Glomerular endothelial cell (primary cell): ENCODE results near the gene CEP126. TPM values are rescaled to one million over a fixed set of nuclear protein-coding genes. Genes with fewer than 3 reads are reported as not detected.
"Not testable (repeated sequence)": the region's sequence is repeated elsewhere in the genome, so short reads cannot be mapped to it uniquely, and the experiment has no call there.

Source experiments
- DNase-seq: peaks from one replicate; pipeline ENCODE4 v3.0.0-alpha.2; 2011; ENCODE audit warnings: low read depth, low spot score; ENCODE audit errors: extremely low read depth
- total RNA-seq: library from RNA; depleted of rRNA; stranded (reverse); fragments of >200 nt; gene quantifications from 2 replicates; pipeline ENCODE4 v1.2.3, GENCODE V29; 2015

Gene CEP126
- total RNA-seq, 1 donor from 2014 or later: 0.58 TPM

DNA sequence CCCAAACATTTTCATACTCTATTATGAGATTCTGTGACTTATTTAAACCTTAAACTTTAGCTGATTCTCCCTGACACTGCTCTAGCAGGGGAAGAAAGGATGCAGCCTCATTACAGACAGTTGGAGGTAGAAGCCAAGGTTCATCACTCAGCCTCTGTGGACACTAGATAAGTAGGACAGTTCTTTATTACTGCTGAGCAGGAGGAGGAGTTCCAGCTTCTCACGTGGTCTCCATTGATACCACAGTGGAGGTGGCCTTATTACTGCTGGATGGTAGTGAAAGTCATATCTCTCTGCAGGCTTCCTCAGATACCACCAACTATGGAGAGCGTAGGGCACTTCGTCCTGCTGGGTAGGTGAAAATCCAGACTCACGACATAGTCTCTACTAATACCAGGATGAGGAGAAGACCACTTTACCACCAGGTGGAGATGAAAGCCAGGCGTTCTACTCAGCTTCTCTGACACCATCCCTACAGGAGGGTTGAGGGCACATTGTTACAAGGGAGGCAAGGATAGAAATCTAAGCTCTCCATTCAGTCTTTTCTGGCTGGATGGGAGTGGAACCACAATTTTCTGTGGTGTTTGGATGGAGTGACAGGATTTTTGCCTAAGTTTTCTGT lies 14.6 kb downstream of the CEP126 start:
- DNase-seq: no peak

DNA sequence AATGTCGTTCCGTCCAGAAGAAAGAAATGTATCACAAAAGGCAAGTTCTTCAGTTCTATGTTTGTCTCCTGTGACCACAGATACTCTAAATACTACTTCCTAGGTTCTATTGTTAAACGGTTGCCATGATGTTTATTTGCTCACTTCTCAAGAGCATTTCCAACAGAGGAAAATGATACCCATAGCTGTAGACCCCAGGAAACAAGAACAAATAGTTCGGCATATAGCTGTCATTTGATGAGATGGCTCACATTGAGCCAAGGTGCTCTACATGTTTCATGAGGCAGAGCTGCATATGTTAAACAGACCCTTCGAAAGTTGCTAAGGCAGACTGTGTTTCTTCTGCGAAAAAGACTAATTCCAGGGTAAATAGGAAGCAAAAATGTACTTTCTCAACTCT lies 16.9 kb downstream of the CEP126 start:
- no peak for DNase-seq

DNA sequence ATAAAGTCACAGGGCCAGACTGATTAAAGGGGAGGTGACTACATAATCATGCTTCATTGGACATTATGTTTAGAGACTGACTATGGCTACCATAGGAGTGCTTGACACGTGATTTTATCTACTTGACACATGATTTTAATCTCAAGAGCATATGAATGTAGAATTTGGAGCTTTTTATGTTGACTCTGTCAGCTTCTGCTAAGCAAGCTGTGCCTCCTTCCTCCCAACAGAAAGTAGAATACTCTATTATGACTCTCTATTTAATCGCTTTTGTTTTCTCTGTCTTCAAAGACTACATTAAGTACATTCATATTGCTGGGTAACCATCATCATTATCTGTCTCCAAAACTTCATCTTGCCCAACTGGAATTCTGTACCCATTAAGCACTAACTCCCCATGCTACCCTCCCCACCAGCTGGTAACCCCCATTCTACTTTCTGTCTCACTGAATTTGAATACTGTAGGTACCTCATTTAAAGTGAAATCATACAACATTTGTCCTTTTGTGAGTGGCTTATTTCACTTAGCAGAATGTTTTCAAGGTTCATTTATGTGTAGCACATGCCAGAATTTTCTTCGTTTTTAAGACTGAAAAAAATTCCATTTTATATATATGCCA lies 26.2 kb downstream of the CEP126 start:
- no peak for DNase-seq

DNA sequence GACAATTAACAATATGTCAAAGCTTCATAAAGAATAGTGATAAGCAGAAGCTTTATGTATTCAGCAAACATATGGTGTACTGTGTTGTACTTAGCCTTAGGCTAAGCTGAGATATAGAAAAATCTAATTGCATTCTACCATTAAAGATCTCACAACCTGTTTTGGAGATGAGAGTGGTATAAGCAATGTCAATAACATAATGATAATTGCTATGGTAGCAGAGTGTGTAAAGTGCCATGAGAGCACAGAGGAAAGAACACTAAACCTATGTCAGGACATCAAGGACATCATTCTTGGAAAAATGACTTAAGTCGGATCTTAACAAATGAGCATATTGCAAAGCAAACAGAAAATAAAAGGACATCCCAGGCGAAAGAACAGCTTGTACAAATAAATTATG lies 30.1 kb downstream of the CEP126 start:
- no peak for DNase-seq

- DNase-seq: no peak
Measured at GRCh38 chr11:101945448-101945847, 30.6 kb downstream of the CEP126 start.

GRCh38 chr11:101949680-101950220 lies 34.9 kb downstream of the CEP126 start:
- DNase-seq: no peak

- DNase-seq: no peak
Measured at GRCh38 chr11:101955278-101955677, 40.5 kb downstream of the CEP126 start.

- DNase-seq: no peak
Measured at GRCh38 chr11:101955701-101956100, 40.9 kb downstream of the CEP126 start.

- DNase-seq: no peak
Measured at GRCh38 chr11:101960231-101960630, 45.4 kb downstream of the CEP126 start.

DNA sequence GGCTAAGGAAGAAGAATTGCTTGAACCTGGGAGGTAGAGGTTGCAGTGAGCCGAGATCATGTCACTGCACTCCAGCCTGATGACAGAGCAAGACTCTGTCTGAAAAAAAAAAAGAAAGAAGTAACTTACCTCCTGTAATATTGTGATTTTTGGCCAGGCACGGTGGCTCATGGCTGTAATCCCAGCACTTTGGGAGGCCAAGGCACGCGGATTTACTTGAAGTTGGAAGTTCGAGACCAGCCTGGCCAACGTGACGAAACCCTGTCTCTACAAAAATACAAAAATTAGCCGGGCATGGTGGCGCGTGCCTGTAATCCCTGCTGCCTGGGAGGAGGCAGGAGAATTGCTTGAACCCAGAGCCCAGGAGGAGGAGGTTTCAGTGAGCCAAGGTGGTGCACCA lies 49.4 kb downstream of the CEP126 start:
- DNase-seq: not testable (repeated sequence)

GRCh38 chr11:101974255-101974654 lies 59.4 kb downstream of the CEP126 start:
- no peak for DNase-seq

GRCh38 chr11:101974771-101975170 lies 60.0 kb downstream of the CEP126 start:
- no peak for DNase-seq

- DNase-seq: no peak
Measured at GRCh38 chr11:101975734-101976133, 60.9 kb downstream of the CEP126 start.

DNA sequence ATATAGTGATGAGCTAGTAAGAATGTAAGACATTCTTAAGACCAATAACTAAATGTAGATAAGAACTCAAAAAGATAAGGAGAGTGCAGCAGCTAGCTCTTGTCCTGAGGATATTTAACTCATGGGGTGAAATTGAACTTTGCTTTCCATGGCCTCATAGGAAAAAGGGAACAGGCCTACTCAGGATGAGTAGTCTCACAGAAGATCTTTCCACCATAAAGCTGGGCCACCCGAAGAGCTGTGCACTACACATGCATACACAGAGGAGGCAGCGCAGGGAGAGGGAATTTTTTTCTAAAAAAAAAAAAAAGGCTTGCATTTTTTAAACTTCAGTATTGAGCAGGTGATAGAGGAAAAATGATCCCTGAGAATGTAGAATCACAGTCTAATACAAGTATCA lies 72.6 kb downstream of the CEP126 start:
- no peak for DNase-seq

DNA sequence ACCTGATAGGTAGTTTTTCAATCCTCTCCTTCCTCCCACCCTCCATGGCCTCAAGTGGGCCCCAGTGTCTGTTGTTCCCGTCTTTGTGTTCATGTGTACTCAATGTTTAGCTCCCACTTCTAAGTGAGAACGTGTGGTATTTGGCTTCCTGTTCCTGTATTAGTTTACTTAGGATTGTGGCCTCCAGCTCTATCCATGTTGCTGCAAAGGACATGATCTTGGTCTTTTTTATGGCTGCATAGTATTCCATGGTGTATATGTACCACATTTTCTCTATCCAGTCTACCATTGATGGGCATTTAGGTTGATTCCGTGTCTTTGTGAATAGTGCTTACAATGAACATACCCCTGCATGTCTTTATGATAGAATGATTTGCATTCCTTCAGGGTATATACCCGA lies 78.4 kb downstream of the CEP126 start:
- DNase-seq: no peak

GRCh38 chr11:101994052-101994469 lies 79.3 kb downstream of the CEP126 start:
- not testable (repeated sequence) for DNase-seq

DNA sequence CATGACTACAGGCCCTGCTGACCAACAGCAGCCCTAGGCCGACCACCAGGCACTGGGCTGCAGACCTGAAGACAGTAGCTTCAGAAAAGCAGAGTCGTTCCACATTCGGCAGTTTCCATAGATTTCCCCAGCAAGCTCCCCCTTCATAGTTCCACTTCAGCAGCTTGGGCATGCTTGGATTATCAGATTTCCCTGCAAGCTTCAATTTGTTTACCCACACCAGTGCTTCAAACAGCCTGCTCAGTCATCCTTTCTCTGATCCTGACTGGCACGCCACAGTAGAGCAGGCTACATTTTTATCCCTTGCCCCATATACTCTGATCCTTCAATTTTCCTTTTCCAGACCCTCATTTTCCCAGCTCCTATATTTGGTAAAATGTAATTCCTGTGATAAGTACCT lies 81.3 kb downstream of the CEP126 start:
- no peak for DNase-seq

DNA sequence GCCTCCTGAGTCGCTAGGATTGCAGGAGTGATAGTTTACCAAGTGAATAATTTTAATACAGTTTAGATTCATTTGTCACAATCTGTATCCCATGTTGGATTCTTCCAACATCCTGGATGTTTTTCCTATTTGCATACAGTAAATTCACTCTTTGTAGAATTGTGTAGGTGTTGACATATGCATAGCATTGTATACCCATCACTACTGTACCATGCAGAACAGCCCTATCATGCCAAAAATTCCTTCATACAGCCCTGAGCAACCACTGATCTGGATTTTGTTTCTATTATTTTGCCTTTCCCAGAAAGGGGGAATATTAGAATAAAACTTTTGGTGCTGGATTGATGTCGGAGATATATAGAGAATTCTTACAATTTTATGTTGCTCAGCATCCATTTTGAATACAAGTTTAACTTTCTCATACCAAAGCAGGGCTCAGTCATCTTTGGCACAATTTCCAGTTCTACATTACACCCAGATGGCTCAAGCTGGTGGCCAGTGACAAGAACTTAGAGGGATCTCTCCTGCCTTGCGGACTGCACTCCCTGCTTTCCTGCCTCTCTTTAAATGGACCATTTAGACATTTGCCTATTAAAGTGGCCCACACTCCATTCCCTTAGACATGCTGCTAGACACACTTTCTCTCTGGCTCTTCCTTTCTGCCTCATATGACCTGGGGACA lies 87.0 kb downstream of the CEP126 start:
- DNase-seq: no peak

DNA sequence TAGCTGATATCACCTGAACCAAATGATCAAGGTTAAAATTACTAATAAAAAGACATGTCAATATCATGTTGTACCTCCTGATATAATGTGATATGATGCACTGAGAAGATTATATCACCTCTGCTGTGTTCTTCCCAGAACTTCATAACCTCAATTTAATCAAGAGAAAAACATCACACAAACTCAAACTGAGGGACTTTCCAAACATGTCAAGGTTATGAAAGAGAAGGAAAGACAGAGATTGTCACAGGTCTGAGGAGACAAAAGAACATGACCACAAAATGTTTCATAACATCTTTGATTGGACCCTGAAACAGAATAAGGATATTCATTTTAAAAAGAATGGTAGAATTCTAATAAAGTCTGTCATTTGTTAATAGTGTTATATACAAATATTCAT lies 89.4 kb downstream of the CEP126 start:
- no peak for DNase-seq

- no peak for DNase-seq
Measured at GRCh38 chr11:102005306-102005705, 90.5 kb downstream of the CEP126 start.

GRCh38 chr11:102006835-102007566 lies 92.2 kb downstream of the CEP126 start:
- DNase-seq: no peak
